Common myeloid progenitor, CD34-positive (primary cell): ENCODE results near the gene WWP2.
"Not testable (repeated sequence)": the region's sequence is repeated elsewhere in the genome, so short reads cannot be mapped to it uniquely, and the experiment has no call there.

Source experiments
- CTCF ChIA-PET: fragments of 350-600 bp; sonication (Branson Sonifier 250); formaldehyde crosslinking; loops from one replicate; lab custom pipeline; 2021; ENCODE audit warnings: antibody characterized with exemption; lab: Charles Lee
- POLR2A ChIA-PET: fragments of 350-600 bp; sonication (Branson Sonifier 250); formaldehyde crosslinking; loops from one replicate; lab custom pipeline; 2021; ENCODE audit warnings: antibody characterized with exemption; lab: Charles Lee
- DNase-seq, 3 donors: peaks; one replicate each; pipeline versions ENCODE4 v3.0.0 to v3.0.0-alpha.2; 2013
- H3K27ac ChIP-seq, 2 experiments: 1 replicate in 1 of 2; 2 replicates in 1 of 2; pipeline ENCODE4 v1.7.0; 2013; ENCODE audit warnings: inconsistent platforms in 2 of 2, low read length in 2 of 2, mild to moderate bottlenecking in 2 of 2, low read depth in 1 of 2, moderate library complexity in 1 of 2; ENCODE audit not compliant: severe bottlenecking in 2 of 2, insufficient read depth in 1 of 2, poor library complexity in 1 of 2
- H3K27me3 ChIP-seq, 5 experiments: replicated peaks in 2 of 5; 1 replicate in 3 of 5; 2 replicates in 2 of 5; pipeline versions ENCODE4 v1.6.1 to v1.7.0; 2013; ENCODE audit warnings: low read length in 4 of 5, mild to moderate bottlenecking in 2 of 5, moderate library complexity in 2 of 5, inconsistent platforms in 1 of 5; ENCODE audit not compliant: insufficient read depth in 5 of 5, control insufficient read depth in 4 of 5
- H3K36me3 ChIP-seq, 4 experiments: 1 replicate in 2 of 4; 2 replicates in 2 of 4; pipeline versions ENCODE4 v1.6.1 to v1.7.0; 2013; ENCODE audit warnings: low read length in 3 of 4, control low read depth in 1 of 4, mild to moderate bottlenecking in 1 of 4; ENCODE audit not compliant: control insufficient read depth in 4 of 4, insufficient read depth in 4 of 4
- H3K4me1 ChIP-seq, 4 experiments: 1 replicate in 3 of 4; 2 replicates in 1 of 4; pipeline versions ENCODE4 v1.6.1 to v1.7.1; 2013; ENCODE audit warnings: low read length in 3 of 4, mild to moderate bottlenecking in 3 of 4, control low read depth in 1 of 4, inconsistent platforms in 1 of 4, moderate library complexity in 1 of 4; ENCODE audit not compliant: control insufficient read depth in 4 of 4, insufficient read depth in 4 of 4; ENCODE audit errors: control extremely low read depth in 1 of 4
- H3K4me3 ChIP-seq, 7 experiments: 1 replicate in 4 of 7; 2 replicates in 3 of 7; pipeline versions ENCODE4 v1.5.1 to v1.7.0; 2013; ENCODE audit warnings: mild to moderate bottlenecking in 7 of 7, low read length in 6 of 7, moderate library complexity in 6 of 7, inconsistent platforms in 2 of 7, low read depth in 2 of 7, control low read depth in 1 of 7; ENCODE audit not compliant: insufficient read depth in 4 of 7, control insufficient read depth in 1 of 7; ENCODE audit errors: extremely low read depth in 1 of 7
- H3K9me3 ChIP-seq, 5 experiments: 1 replicate in 4 of 5; 2 replicates in 1 of 5; pipeline versions ENCODE4 v1.6.1 to v1.7.1; 2013; ENCODE audit warnings: low read length in 4 of 5, mild to moderate bottlenecking in 2 of 5, inconsistent platforms in 1 of 5, low read depth in 1 of 5, moderate library complexity in 1 of 5; ENCODE audit not compliant: control insufficient read depth in 4 of 5, insufficient read depth in 2 of 5; ENCODE audit errors: control extremely low read depth in 1 of 5
- WGBS: methylation state at CpG from one replicate; pipeline ENCODE4 v1.1.5; 2013; ENCODE audit not compliant: insufficient coverage; 5-methylcytosine and 5-hydroxymethylcytosine counted together

The WWP2 gene

DNA sequence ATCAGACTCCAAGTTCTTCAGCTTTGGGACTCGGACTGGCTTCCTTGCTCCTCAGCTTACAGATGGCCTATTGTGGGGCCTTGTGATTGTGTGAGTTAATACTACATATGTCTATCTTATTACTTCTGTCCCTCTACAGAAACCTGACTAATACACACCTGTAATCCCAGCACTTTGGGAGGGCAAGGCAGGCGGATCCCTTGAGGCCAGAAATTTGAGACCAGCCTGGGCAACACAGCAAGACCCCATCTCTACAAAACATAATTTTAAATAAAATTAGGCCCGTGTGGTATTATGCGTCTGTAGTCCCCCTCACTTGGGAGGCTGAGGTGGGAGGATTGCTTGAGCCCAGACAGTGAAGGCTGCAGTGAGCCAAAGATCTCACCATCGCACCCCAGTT is 30.9 kb upstream of the WWP2 start:
- H3K9me3 ChIP-seq, POLR2A ChIA-PET, H3K36me3 ChIP-seq, H3K4me3 ChIP-seq, H3K27me3 ChIP-seq, H3K27ac ChIP-seq, DNase-seq: not testable (repeated sequence)
- peaks cover 0 to 20% (median 13%) of the 10 kb centered on the region in 4 experiments for H3K4me1 ChIP-seq
- CTCF ChIA-PET = interaction anchor here (0.6 to 1.5 kb wide), 2 partner anchors 11 to 23 kb away, joined by 4 to 5 read pairs; partner anchors contain the start of gene NOB1
- 100% methylated on average over 2 of the region's 5 CpGs for WGBS

DNA sequence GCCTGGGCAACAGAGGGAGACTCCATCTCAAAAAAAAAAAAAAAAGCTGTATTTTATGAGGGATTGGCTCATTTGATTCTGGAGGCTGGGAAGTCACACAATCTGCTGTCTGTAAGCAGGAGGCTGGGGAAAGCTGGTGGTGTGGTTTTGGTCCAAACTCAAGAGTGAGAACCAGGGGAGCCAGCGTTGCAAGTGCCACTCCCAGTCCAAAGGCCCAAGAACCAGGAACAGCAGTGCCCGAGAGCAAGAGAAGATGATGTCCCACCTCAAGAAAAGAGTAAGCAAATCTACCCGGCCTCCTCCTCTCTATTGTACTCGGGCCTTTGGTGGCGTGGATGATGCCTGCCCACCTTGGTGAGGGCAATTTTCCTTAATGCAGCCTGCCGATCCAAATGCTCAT is 30.0 kb upstream of the WWP2 start:
- WGBS = 98% methylated on average over 5 of the region's 6 CpGs

DNA sequence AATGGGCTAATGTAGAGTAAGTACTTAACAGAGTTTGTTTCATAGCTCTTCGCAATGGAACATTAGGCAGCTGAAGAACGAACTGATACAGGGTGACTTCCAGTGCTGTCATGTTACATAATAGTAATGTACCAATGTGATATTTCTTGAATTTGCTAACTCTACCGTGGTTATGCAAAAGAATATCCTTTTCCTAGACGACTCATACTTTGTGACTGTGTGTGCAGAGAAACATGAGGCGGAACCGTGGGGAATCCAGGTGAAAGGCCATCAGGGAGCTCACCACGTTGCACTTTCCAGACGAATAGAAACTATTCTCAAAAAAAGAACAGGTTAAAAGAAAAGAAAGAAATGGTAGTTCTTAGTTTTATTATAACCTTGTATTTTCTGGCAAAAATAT is 20.6 kb upstream of the WWP2 start:
- Histone ChIP-seq H3K36me3 (peaks cover 19 to 68% (median 56%) of the 10 kb centered on the region in 4 experiments), H3K9me3 (no peaks in the 10 kb centered on the region), H3K4me1 (no peaks in the 10 kb centered on the region), H3K27ac (no peak overlapping the region), H3K4me3 (no peak overlapping the region), H3K27me3 (no peaks in the 10 kb centered on the region)
- DNase-seq = no peak
- ChIA-PET POLR2A (no interaction called here), CTCF (interaction anchor here (2.5 kb wide), 1 partner anchor 13 kb away, joined by 11 read pairs; the partner anchor contains the start of gene NOB1)
- 96% methylated on average over 5 of the region's 8 CpGs for WGBS

More for the DNA sequence above, 30.0 kb upstream of the WWP2 start:
- peaks cover 0 to 12% (median 6%) of the 10 kb centered on the region in 4 experiments for H3K4me1 ChIP-seq
- H3K9me3 ChIP-seq = no peaks in the 10 kb centered on the region
- H3K36me3 ChIP-seq = no peaks in the 10 kb centered on the region
- no peak overlapping the region for H3K4me3 ChIP-seq
- ChIA-PET CTCF (interaction anchor here (0.9 to 1.5 kb wide), 2 partner anchors 22 kb away, joined by 3 to 5 read pairs; partner anchors contain the start of gene NOB1), POLR2A (no interaction called here)
- H3K27ac ChIP-seq = no peak overlapping the region
- no peaks in the 10 kb centered on the region for H3K27me3 ChIP-seq
- DNase-seq = no peak

DNA sequence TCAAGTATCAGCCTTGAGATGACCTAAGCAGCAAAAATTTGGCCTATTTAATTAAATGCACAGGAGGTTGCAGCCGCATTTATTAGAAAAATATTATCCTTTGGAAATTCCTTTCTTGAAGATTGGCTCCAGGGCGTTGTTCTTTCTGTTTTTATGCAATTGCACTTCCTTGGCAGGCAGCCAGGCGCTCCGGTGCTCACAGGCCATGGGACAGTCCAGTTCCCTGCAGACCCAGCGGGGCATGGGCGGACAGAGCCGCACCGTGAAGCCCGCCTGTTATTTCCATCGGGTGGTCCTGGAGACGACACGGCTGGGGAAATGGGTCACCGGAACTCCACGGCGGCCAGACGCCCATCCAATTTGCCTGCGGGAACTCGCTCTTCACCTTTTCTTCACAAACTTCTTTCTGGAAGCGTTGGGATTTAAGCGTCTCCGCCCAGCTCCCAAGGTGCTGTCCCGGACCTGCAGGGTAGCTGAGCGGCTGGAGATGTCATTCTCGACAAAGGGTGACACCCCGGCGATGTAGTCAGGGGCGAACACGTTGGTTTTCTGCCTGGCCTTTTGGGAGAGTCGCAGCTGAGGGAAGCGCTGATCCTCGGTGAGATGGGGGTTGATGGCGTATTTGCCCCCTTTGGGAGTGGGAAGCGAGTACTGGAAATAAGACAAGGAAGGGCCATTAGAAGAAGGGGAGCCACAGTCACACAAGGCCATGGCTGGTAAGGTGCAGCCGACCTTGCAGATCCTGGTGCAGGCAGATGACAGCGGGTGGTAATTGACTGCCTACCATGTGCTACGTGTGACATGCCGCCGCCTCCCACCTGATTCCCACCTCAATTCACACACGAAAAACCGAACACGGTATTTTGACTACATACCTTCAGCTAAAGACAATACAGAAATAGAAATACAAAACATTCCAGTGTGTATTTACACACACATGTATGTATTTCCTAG is 19.9 kb upstream of the WWP2 start:
- CTCF ChIA-PET = interaction anchor here (2.5 kb wide), 1 partner anchor 12 kb away, joined by 11 read pairs; the partner anchor contains the start of gene NOB1
- no peaks in the 10 kb centered on the region for H3K9me3 ChIP-seq
- H3K4me3 ChIP-seq = no peak overlapping the region
- DNase-seq = no peak
- H3K4me1 ChIP-seq = no peaks in the 10 kb centered on the region
- no peaks in the 10 kb centered on the region for H3K27me3 ChIP-seq
- 96% methylated on average over 33 of the region's 41 CpGs for WGBS
- no peak overlapping the region for H3K27ac ChIP-seq
- H3K36me3 ChIP-seq = peaks cover 21 to 73% (median 58%) of the 10 kb centered on the region in 4 experiments
- POLR2A ChIA-PET = interaction anchor here (0.6 kb wide), 1 partner anchor 96 kb away, joined by 6 read pairs; no protein-coding TSS in a partner anchor

DNA sequence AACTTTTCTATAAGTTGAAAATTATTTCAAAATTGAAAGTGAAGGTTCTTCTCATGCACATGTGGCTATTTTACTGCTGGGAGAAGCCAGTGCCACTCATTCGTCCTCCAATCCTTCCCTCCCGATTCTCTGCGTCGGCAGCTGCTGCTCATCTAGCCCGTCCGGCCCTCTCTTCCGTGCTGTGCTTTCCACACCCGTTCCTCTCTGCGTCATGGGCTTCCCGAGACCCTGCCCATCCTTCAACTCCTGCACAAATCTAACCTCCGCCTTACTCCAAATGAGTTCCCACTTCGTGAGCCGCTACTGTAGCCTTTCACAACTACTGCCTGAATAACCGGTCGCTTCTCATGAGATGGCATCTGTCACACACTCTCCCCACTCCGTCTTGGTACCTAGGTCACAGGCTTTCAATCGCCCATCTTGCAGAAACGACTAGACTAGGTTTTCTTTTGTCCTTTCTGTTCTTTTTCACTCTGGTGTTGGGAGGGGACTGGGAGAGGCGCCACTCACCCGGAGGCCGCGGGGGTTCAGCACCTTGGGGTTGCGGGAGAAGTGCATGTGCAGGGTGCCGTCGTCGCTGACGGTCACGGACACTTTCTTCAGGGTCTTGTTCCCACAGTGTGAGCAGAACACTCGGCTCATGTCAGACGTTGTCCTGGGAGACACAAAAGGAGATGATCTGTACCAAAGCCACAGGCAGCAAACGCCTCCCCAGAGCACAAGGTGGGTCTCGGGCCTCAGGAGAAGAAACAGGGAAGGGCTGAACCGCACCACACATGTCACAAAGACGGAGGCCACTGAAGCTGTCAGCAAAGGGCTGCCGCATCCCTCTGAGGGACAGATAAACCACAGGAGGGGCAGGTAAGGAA is 17.5 kb upstream of the WWP2 start:
- ChIA-PET POLR2A (no interaction called here), CTCF (interaction anchor here (1.4 to 2.6 kb wide), 2 partner anchors 10 to 51 kb away, joined by 3 to 12 read pairs; partner anchors contain the start of gene NOB1)
- Histone ChIP-seq H3K4me3 (no peak overlapping the region), H3K4me1 (no peaks in the 10 kb centered on the region), H3K27ac (no peak overlapping the region), H3K9me3 (no peaks in the 10 kb centered on the region), H3K36me3 (peaks cover 24 to 93% (median 78%) of the 10 kb centered on the region in 4 experiments), H3K27me3 (no peaks in the 10 kb centered on the region)
- no peak for DNase-seq
- WGBS = 98% methylated on average over 33 of the region's 35 CpGs

DNA sequence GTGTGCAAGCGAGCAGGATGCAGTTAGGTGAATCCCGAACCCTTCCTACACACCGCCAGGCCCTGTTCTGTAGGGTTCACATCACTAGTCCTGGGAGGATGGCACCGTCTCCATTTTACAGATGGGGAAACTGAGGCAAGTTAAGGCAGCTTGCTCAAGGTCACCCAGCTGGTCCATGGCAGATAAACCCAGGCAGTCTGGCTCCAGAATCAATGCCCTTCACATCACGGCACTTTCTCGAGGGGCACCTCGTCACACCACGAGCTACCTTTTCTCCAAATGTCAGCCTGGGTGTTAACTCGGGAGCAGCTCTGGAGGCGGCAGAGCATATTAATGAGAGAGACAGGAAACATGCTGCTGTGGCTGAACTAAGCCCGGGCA is 16.9 kb upstream of the WWP2 start:
- Histone ChIP-seq H3K27me3 (no peaks in the 10 kb centered on the region), H3K4me1 (no peaks in the 10 kb centered on the region), H3K27ac (no peak overlapping the region), H3K4me3 (no peak overlapping the region), H3K9me3 (no peaks in the 10 kb centered on the region), H3K36me3 (peaks cover 24 to 93% (median 75%) of the 10 kb centered on the region in 4 experiments)
- no peak for DNase-seq
- ChIA-PET CTCF (interaction anchor here (1.4 to 2.6 kb wide), 2 partner anchors 9 to 51 kb away, joined by 3 to 12 read pairs; partner anchors contain the start of gene NOB1), POLR2A (no interaction called here)
- 97% methylated on average over 11 of the region's 11 CpGs for WGBS
